NCI-H1436 treated with DMSO at 0.1 percent for 48 hours (cell line): ENCODE results near the gene DNAJA1.
"Not testable (repeated sequence)": the region's sequence is repeated elsewhere in the genome, so short reads cannot be mapped to it uniquely, and the experiment has no call there.

ENCODE experiments used
- DNase-seq: peaks from one replicate; lab custom pipeline; 2025; lab: John Stamatoyannopoulos, UW

DNAJA1 gene

GRCh38 chr9:33024966-33025571 is at the start of gene DNAJA1:
DNAJA1 (plus strand) TSS chr9:33025273; CDS start chr9:33026485, 1,212 bp downstream.
- DNase-seq: peak; percentile 54

GRCh38 chr9:32978051-32978450 is 47.0 kb upstream of the DNAJA1 start:
- DNase-seq: no peak

GRCh38 chr9:32986971-32987370 is 38.1 kb upstream of the DNAJA1 start:
- no peak for DNase-seq

- DNase-seq: no peak
These were observed 35.4 kb upstream of the DNAJA1 start for GRCh38 chr9:32989660-32990059.

- DNase-seq: no peak
These were observed 33.0 kb upstream of the DNAJA1 start for GRCh38 chr9:32991897-32992594.

GRCh38 chr9:32992595-32993238 is 32.4 kb upstream of the DNAJA1 start:
- no peak for DNase-seq

GRCh38 chr9:33000682-33001055 is 24.4 kb upstream of the DNAJA1 start:
- DNase-seq: not testable (repeated sequence)

- DNase-seq: not testable (repeated sequence)
These were observed 19.7 kb upstream of the DNAJA1 start for GRCh38 chr9:33005335-33005734.

- DNase-seq: no peak
These were observed 17.3 kb upstream of the DNAJA1 start for GRCh38 chr9:33007755-33008154.

- DNase-seq: no peak
These were observed 13.2 kb upstream of the DNAJA1 start for GRCh38 chr9:33011831-33012230.

- no peak for DNase-seq
These were observed 12.6 kb upstream of the DNAJA1 start for GRCh38 chr9:33012328-33013069.

- no peak for DNase-seq
These were observed 11.0 kb upstream of the DNAJA1 start for GRCh38 chr9:33013962-33014664.

- no peak for DNase-seq
These were observed 10.4 kb upstream of the DNAJA1 start for GRCh38 chr9:33014665-33015014.

- DNase-seq: no peak
These were observed 7.6 kb upstream of the DNAJA1 start for GRCh38 chr9:33017283-33018041.

- no peak for DNase-seq
These were observed 5.3 kb upstream of the DNAJA1 start for GRCh38 chr9:33019797-33020196.

GRCh38 chr9:33022303-33022702 is 2.8 kb upstream of the DNAJA1 start:
- no peak for DNase-seq

- DNase-seq: no peak
These were observed 2.3 kb upstream of the DNAJA1 start for GRCh38 chr9:33022755-33023154.

GRCh38 chr9:33023661-33024060 is 1.4 kb upstream of the DNAJA1 start:
- no peak for DNase-seq

GRCh38 chr9:33024126-33024965 is 727 bp upstream of the DNAJA1 start:
- no peak for DNase-seq

- no peak for DNase-seq
These were observed 684 bp downstream of the DNAJA1 start for GRCh38 chr9:33025572-33026342.
